Neural cell (in vitro differentiated cells): ENCODE measurements around the gene CLVS2.

ENCODE experiments used
- EP300 ChIP-seq: fragments of 450-650 bp; conservative IDR thresholded peaks from 2 replicates; pipeline ENCODE4 v1.6.1; 2014; ENCODE audit warnings: antibody characterized with exemption, mild to moderate bottlenecking, moderate library complexity; ENCODE audit not compliant: poor library complexity, severe bottlenecking
- EZH2 ChIP-seq: fragments of 200-600, 300-800 bp; shearing (Covaris generic), sonication (generic); IDR thresholded peaks from 2 replicates; pipeline ENCODE4 v1.6.1; 2014; ENCODE audit warnings: antibody characterized with exemption, low read length, borderline replicate concordance, mild to moderate bottlenecking; ENCODE audit not compliant: insufficient read depth, poor library complexity, severe bottlenecking
- POLR2AphosphoS5 ChIP-seq: IDR thresholded peaks from 2 replicates; pipeline ENCODE4 v1.6.1; 2012
- RAD21 ChIP-seq: fragments of 450-650 bp; conservative IDR thresholded peaks from 2 replicates; pipeline ENCODE4 v1.6.1; 2014; ENCODE audit warnings: antibody characterized with exemption, mild to moderate bottlenecking, moderate library complexity
- SMC3 ChIP-seq: fragments of 450-650 bp; conservative IDR thresholded peaks from 2 replicates; pipeline ENCODE4 v1.6.1; 2014; ENCODE audit warnings: antibody characterized with exemption, mild to moderate bottlenecking, moderate library complexity; ENCODE audit not compliant: poor library complexity
- TAF1 ChIP-seq: IDR thresholded peaks from 2 replicates; pipeline ENCODE4 v1.6.1; 2012; ENCODE audit warnings: low read depth
- TF ChIP-seq, protein P1 (sequence below): fragments of 450-650 bp; IDR thresholded peaks from 2 replicates; pipeline ENCODE4 v1.5.1; 2014; ENCODE audit warnings: antibody characterized with exemption, mild to moderate bottlenecking, moderate library complexity; ENCODE audit not compliant: poor library complexity, severe bottlenecking
- TF ChIP-seq, protein P2 (sequence below): IDR thresholded peaks from 2 replicates; pipeline ENCODE4 v1.6.1; 2012; ENCODE audit warnings: borderline replicate concordance

DNA sequence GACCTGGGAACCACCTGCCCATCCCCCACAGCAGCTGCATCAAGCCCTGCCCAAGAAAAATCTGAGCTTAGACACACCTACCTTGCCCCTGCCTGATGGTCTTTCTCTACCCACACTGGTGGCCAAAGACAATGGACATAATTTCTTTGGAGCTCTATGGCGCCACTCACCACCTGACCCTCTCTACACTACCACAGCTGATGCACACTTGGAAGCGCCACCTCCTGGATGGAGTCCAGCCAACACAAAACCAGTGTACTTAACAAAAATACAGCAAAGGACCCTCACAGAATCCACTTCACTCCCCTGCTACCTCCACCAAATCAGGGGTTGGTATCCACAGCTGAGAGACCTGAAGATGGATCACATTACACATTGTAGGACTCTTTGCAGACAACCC is 39.7 kb upstream of the CLVS2 start:
- TF ChIP-seq, protein P1, sequence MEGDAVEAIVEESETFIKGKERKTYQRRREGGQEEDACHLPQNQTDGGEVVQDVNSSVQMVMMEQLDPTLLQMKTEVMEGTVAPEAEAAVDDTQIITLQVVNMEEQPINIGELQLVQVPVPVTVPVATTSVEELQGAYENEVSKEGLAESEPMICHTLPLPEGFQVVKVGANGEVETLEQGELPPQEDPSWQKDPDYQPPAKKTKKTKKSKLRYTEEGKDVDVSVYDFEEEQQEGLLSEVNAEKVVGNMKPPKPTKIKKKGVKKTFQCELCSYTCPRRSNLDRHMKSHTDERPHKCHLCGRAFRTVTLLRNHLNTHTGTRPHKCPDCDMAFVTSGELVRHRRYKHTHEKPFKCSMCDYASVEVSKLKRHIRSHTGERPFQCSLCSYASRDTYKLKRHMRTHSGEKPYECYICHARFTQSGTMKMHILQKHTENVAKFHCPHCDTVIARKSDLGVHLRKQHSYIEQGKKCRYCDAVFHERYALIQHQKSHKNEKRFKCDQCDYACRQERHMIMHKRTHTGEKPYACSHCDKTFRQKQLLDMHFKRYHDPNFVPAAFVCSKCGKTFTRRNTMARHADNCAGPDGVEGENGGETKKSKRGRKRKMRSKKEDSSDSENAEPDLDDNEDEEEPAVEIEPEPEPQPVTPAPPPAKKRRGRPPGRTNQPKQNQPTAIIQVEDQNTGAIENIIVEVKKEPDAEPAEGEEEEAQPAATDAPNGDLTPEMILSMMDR: no peak
- no peak for TF ChIP-seq EZH2
- TF ChIP-seq EP300: no peak
- no peak for TF ChIP-seq POLR2AphosphoS5
- no peak for TF ChIP-seq SMC3
- no peak for TF ChIP-seq TAF1
- TF ChIP-seq, protein P2, sequence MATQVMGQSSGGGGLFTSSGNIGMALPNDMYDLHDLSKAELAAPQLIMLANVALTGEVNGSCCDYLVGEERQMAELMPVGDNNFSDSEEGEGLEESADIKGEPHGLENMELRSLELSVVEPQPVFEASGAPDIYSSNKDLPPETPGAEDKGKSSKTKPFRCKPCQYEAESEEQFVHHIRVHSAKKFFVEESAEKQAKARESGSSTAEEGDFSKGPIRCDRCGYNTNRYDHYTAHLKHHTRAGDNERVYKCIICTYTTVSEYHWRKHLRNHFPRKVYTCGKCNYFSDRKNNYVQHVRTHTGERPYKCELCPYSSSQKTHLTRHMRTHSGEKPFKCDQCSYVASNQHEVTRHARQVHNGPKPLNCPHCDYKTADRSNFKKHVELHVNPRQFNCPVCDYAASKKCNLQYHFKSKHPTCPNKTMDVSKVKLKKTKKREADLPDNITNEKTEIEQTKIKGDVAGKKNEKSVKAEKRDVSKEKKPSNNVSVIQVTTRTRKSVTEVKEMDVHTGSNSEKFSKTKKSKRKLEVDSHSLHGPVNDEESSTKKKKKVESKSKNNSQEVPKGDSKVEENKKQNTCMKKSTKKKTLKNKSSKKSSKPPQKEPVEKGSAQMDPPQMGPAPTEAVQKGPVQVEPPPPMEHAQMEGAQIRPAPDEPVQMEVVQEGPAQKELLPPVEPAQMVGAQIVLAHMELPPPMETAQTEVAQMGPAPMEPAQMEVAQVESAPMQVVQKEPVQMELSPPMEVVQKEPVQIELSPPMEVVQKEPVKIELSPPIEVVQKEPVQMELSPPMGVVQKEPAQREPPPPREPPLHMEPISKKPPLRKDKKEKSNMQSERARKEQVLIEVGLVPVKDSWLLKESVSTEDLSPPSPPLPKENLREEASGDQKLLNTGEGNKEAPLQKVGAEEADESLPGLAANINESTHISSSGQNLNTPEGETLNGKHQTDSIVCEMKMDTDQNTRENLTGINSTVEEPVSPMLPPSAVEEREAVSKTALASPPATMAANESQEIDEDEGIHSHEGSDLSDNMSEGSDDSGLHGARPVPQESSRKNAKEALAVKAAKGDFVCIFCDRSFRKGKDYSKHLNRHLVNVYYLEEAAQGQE: no peak
- TF ChIP-seq RAD21: no peak
